H9 (cell line): ENCODE results near the gene KIAA2012. TPM values are rescaled to one million over a fixed set of nuclear protein-coding genes. Genes with fewer than 3 reads are reported as not detected.

Experiments
- DNase-seq: peaks from one replicate; pipeline ENCODE4 v3.0.0-alpha.2; 2017
- H2AFZ ChIP-seq: one replicate; pipeline ENCODE4 v1.6.1; 2013; ENCODE audit warnings: mild to moderate bottlenecking, low read length, control low read depth, moderate library complexity
- H2AK5ac ChIP-seq: 2 replicates; pipeline ENCODE4 v1.6.1; 2013; ENCODE audit warnings: low read length, control low read depth, mixed read lengths; ENCODE audit not compliant: insufficient read length
- H2BK120ac ChIP-seq: one replicate; pipeline ENCODE4 v1.6.1; 2013; ENCODE audit warnings: low read depth, mild to moderate bottlenecking, low read length, control low read depth, inconsistent platforms; ENCODE audit not compliant: poor library complexity, severe bottlenecking
- H2BK12ac ChIP-seq: 2 replicates; pipeline ENCODE4 v1.6.1; 2013; ENCODE audit warnings: low read length, control low read depth, mixed read lengths, low read depth; ENCODE audit not compliant: insufficient read length
- H2BK15ac ChIP-seq: 2 replicates; pipeline ENCODE4 v1.6.1; 2013; ENCODE audit warnings: low read depth, low read length, control low read depth
- H2BK20ac ChIP-seq: one replicate; pipeline ENCODE4 v1.6.1; 2013; ENCODE audit warnings: low read depth, mild to moderate bottlenecking, low read length, control low read depth, inconsistent platforms; ENCODE audit not compliant: poor library complexity, severe bottlenecking
- H2BK5ac ChIP-seq: 2 replicates; pipeline ENCODE4 v1.6.1; 2013; ENCODE audit warnings: low read length, control low read depth, mixed read lengths; ENCODE audit not compliant: insufficient read length
- H3K14ac ChIP-seq: 2 replicates; pipeline ENCODE4 v1.6.1; 2013; ENCODE audit warnings: low read length, control low read depth; ENCODE audit not compliant: insufficient read depth
- H3K18ac ChIP-seq: 2 replicates; pipeline ENCODE4 v1.6.1; 2013; ENCODE audit warnings: low read depth, mild to moderate bottlenecking, mixed read lengths, low read length, control low read depth; ENCODE audit not compliant: insufficient read length
- H3K23ac ChIP-seq: 2 replicates; pipeline ENCODE4 v1.6.1; 2013; ENCODE audit warnings: low read length, control low read depth, mixed read lengths, low read depth; ENCODE audit not compliant: insufficient read length
- H3K23me2 ChIP-seq: 2 replicates; pipeline ENCODE4 v1.6.1; 2013; ENCODE audit warnings: low read depth, mild to moderate bottlenecking, mixed read lengths, low read length, control low read depth; ENCODE audit not compliant: insufficient read length, poor library complexity, severe bottlenecking
- H3K27ac ChIP-seq: 2 replicates; pipeline ENCODE4 v1.5.1; 2013; ENCODE audit warnings: low read length, control low read depth, mixed read lengths, low read depth; ENCODE audit not compliant: insufficient read length
- H3K27me3 ChIP-seq: 2 replicates; pipeline ENCODE4 v1.6.1; 2013; ENCODE audit warnings: low read length, control low read depth, inconsistent platforms; ENCODE audit not compliant: insufficient read depth
- H3K4ac ChIP-seq: 2 replicates; pipeline ENCODE4 v1.6.1; 2013; ENCODE audit warnings: low read depth, mild to moderate bottlenecking, control low read depth, inconsistent platforms, low read length, moderate library complexity
- H3K4me1 ChIP-seq: 2 replicates; pipeline ENCODE4 v1.6.1; 2013; ENCODE audit warnings: low read length, control low read depth, inconsistent platforms; ENCODE audit not compliant: insufficient read depth
- H3K4me2 ChIP-seq: 2 replicates; pipeline ENCODE4 v1.6.1; 2013; ENCODE audit warnings: low read length, control low read depth, mixed read lengths; ENCODE audit not compliant: insufficient read length, insufficient read depth
- H3K56ac ChIP-seq: 2 replicates; pipeline ENCODE4 v1.6.1; 2013; ENCODE audit warnings: low read depth, mild to moderate bottlenecking, mixed read lengths, low read length, control low read depth; ENCODE audit not compliant: insufficient read length
- H3K79me1 ChIP-seq: 2 replicates; pipeline ENCODE4 v1.6.1; 2013; ENCODE audit warnings: low read depth, mild to moderate bottlenecking, moderate library complexity, low read length, control low read depth, inconsistent platforms; ENCODE audit not compliant: insufficient read depth, poor library complexity, severe bottlenecking
- H3K79me2 ChIP-seq: 2 replicates; pipeline ENCODE4 v1.6.1; 2013; ENCODE audit warnings: low read length, control low read depth, inconsistent platforms; ENCODE audit not compliant: insufficient read depth
- H3K9ac ChIP-seq: 2 replicates; pipeline ENCODE4 v1.6.1; 2013; ENCODE audit warnings: low read length, control low read depth, mixed read lengths; ENCODE audit not compliant: insufficient read length; ENCODE audit errors: extremely low read depth
- H3K9me3 ChIP-seq: one replicate; pipeline ENCODE4 v1.6.1; 2013; ENCODE audit warnings: low read depth, low read length, inconsistent platforms; ENCODE audit not compliant: control insufficient read depth
- H3T11ph ChIP-seq: one replicate; pipeline ENCODE4 v1.6.1; 2013; ENCODE audit warnings: mild to moderate bottlenecking, low read length, control low read depth, inconsistent platforms
- H4K20me1 ChIP-seq: one replicate; pipeline ENCODE4 v1.6.1; 2013; ENCODE audit not compliant: control insufficient read depth, insufficient read length, insufficient read depth
- H4K5ac ChIP-seq: 2 replicates; pipeline ENCODE4 v1.6.1; 2013; ENCODE audit warnings: low read depth, mild to moderate bottlenecking, mixed read lengths, low read length, control low read depth; ENCODE audit not compliant: insufficient read length
- H4K8ac ChIP-seq: replicated peaks from 2 replicates; pipeline ENCODE4 v1.6.1; 2013; ENCODE audit warnings: low read length, control low read depth, mixed read lengths, low read depth; ENCODE audit not compliant: insufficient read length
- H4K91ac ChIP-seq: 2 replicates; pipeline ENCODE4 v1.6.1; 2013; ENCODE audit warnings: low read depth, mild to moderate bottlenecking, moderate library complexity, mixed read lengths, low read length, control low read depth; ENCODE audit not compliant: insufficient read length
- H3K27ac Mint-ChIP-seq, 3 experiments: 2 replicates in 2 of 3; 3 replicates in 1 of 3; pipeline ENCODE4 v1.8.0; 2020 to 2021; ENCODE audit warnings: mixed read lengths in 3 of 3, mild to moderate bottlenecking in 1 of 3, moderate library complexity in 1 of 3
- H3K27me3 Mint-ChIP-seq: 2 replicates; pipeline ENCODE4 v1.8.0; 2021; ENCODE audit warnings: low read depth, mild to moderate bottlenecking, moderate library complexity, mixed read lengths
- H3K36me3 Mint-ChIP-seq, 3 experiments: 2 replicates in 2 of 3; 3 replicates in 1 of 3; pipeline ENCODE4 v1.8.0; 2020 to 2021; ENCODE audit warnings: low read depth in 3 of 3, mixed read lengths in 3 of 3; ENCODE audit not compliant: insufficient read depth in 1 of 3
- H3K4me1 Mint-ChIP-seq, 2 experiments: 2 replicates each; pipeline ENCODE4 v1.8.0; 2020; ENCODE audit warnings: mixed read lengths in 2 of 2
- H3K4me3 Mint-ChIP-seq, 2 experiments: 2 replicates in 1 of 2; 3 replicates in 1 of 2; pipeline ENCODE4 v1.8.0; 2020 to 2021; ENCODE audit warnings: mild to moderate bottlenecking in 2 of 2, mixed read lengths in 2 of 2, moderate library complexity in 1 of 2
- H3K9me3 Mint-ChIP-seq, 2 experiments: 2 replicates in 1 of 2; 3 replicates in 1 of 2; pipeline ENCODE4 v1.8.0; 2020; ENCODE audit warnings: mild to moderate bottlenecking in 2 of 2, mixed read lengths in 2 of 2, moderate library complexity in 1 of 2
- CTCF ChIP-seq: fragments of 200-600 bp; sonication (generic); conservative IDR thresholded peaks from 3 replicates; pipeline ENCODE4 v1.8.0; 2021; ENCODE audit warnings: antibody characterized with exemption, mild to moderate bottlenecking
- WGBS: extraction: QIAGEN DNeasy Blood & Tissue Kit; methylation state at CpG from one replicate; pipeline ENCODE4 v1.1.7; 2013; ENCODE audit warnings: missing lambda C conversion rate, low lambda C conversion rate, mixed read lengths; ENCODE audit not compliant: insufficient read length; ENCODE audit errors: extremely low coverage; 5-methylcytosine and 5-hydroxymethylcytosine counted together
- total RNA-seq: library from RNA; stranded (reverse); gene quantifications from 2 replicates; pipeline ENCODE4 v1.2.1, GENCODE V29; 2021

Gene KIAA2012
- total RNA-seq, 1 experiment from 2014 or later: not detected

DNA sequence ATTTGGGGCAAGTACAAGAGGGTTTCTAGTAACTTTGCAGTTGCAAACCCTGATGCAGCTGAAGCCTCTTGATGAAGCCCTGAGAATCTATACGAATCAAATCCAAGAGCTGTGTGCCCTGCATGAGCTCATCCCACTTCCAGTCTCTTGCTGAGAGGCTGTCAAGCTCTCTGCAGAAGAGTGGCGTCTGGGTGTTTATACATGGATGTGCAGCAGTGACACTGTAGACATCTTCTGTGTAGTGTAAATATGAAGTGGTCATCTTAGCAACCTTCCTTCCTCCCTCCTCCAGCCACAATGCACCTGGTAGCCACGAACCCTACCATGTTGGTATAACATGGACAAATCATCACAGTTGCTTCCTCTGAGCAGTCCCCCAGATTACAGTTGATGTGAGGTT is 18.4 kb upstream of the KIAA2012 start:
- no peaks in the 10 kb centered on the region; the same call in 1 of the 2 replicates for H3K4me1 ChIP-seq
- H3K27me3 ChIP-seq: no peaks in the 10 kb centered on the region
- no peak overlapping the region for H2AK5ac ChIP-seq
- H4K5ac ChIP-seq: no peak overlapping the region
- H3K4me1 Mint-ChIP-seq: peaks cover 28 to 31% of the 10 kb centered on the region in 2 experiments
- H4K91ac ChIP-seq: no peak overlapping the region
- no peaks in the 10 kb centered on the region for H3K9me3 ChIP-seq
- no peak overlapping the region for H3K23ac ChIP-seq
- H3K23me2 ChIP-seq: no peaks in the 10 kb centered on the region
- no peak overlapping the region for H3K4ac ChIP-seq
- peaks cover 5% of the 10 kb centered on the region for H3K27me3 Mint-ChIP-seq
- H3K36me3 Mint-ChIP-seq: no peaks in the 10 kb centered on the region; a peak in 1 of 7 replicates
- H3K56ac ChIP-seq: no peak overlapping the region
- no CpG with 5 or more reads among the region's 3 CpGs for WGBS
- H3K79me2 ChIP-seq: no peaks in the 10 kb centered on the region
- no peak overlapping the region for H3K4me2 ChIP-seq
- H3K9ac ChIP-seq: no peak overlapping the region
- H3K27ac Mint-ChIP-seq: no peak overlapping the region
- H2BK15ac ChIP-seq: no peak overlapping the region
- H3K4me3 Mint-ChIP-seq: no peak overlapping the region
- peak overlapping the region; percentile 85 for H4K8ac ChIP-seq
- H2BK20ac ChIP-seq: no peak overlapping the region
- no peak overlapping the region for H2BK5ac ChIP-seq
- no peak overlapping the region for H2BK12ac ChIP-seq
- no peak overlapping the region for H2BK120ac ChIP-seq
- no peaks in the 10 kb centered on the region for H4K20me1 ChIP-seq
- no peak for TF ChIP-seq CTCF
- no peak overlapping the region for H3K14ac ChIP-seq
- H3K79me1 ChIP-seq: no peaks in the 10 kb centered on the region
- H3T11ph ChIP-seq: no peak overlapping the region
- H3K27ac ChIP-seq: no peak overlapping the region
- no peak for DNase-seq
- H2AFZ ChIP-seq: no peak overlapping the region
- H3K9me3 Mint-ChIP-seq: no peaks in the 10 kb centered on the region
- no peak overlapping the region for H3K18ac ChIP-seq
